OCI-LY1 (cell line): ENCODE measurements around the gene WNK4.

Experiments used
- CTCF ChIP-seq: fragments of 200-600 bp; sonication (generic), shearing (Covaris generic); IDR thresholded peaks from 2 replicates; pipeline ENCODE4 v1.5.1; 2017; ENCODE audit warnings: mild to moderate bottlenecking, antibody characterized with exemption, low read length, moderate library complexity, mixed read lengths
- EZH2 ChIP-seq: fragments of 200-600 bp; sonication (generic), shearing (Covaris generic); IDR thresholded peaks from 2 replicates; pipeline ENCODE4 v1.8.0; 2017; ENCODE audit warnings: borderline replicate concordance, mixed run types, mild to moderate bottlenecking, antibody characterized with exemption, low read length, moderate library complexity, mixed read lengths

GRCh38 chr17:42748908-42749798 is 31.3 kb upstream of the WNK4 start:
- TF ChIP-seq EZH2 (no peak), CTCF (no peak)
